WTC11 (cell line): ENCODE data around the gene MTMR6. TPM values are rescaled to one million over a fixed set of nuclear protein-coding genes. Genes with fewer than 3 reads are reported as not detected.
"Not testable (repeated sequence)": the region's sequence is repeated elsewhere in the genome, so short reads cannot be mapped to it uniquely, and the experiment has no call there.

Source experiments
- ATAC-seq: fragments of 200-7000 bp; cut with Tn5 transposase; 2 replicates; pipeline ENCODE4 v1.10.0; 2021; ENCODE audit warnings: mild to moderate bottlenecking, moderate library complexity
- CTCF ChIA-PET: fragments of 300-600 bp; sonication (Branson Sonifier 250); formaldehyde crosslinking; loops from one replicate; lab custom pipeline; 2021; ENCODE audit warnings: antibody characterized with exemption; lab: Charles Lee
- POLR2A ChIA-PET: fragments of 350-600 bp; sonication (Branson Sonifier 250); formaldehyde crosslinking; loops from one replicate; lab custom pipeline; 2021; ENCODE audit warnings: antibody characterized with exemption; lab: Charles Lee
- DNase-seq: peaks from one replicate; pipeline ENCODE4 v3.0.0; 2021; ENCODE audit warnings: low spot score
- H3K27ac Mint-ChIP-seq: 2 replicates; pipeline ENCODE4 v1.8.0; 2021; ENCODE audit warnings: mixed read lengths
- H3K27me3 Mint-ChIP-seq: 2 replicates; pipeline ENCODE4 v1.8.0; 2021; ENCODE audit warnings: low read depth, mild to moderate bottlenecking, moderate library complexity, mixed read lengths
- H3K36me3 Mint-ChIP-seq: 2 replicates; pipeline ENCODE4 v1.8.0; 2021; ENCODE audit warnings: mixed read lengths
- H3K4me1 Mint-ChIP-seq: 2 replicates; pipeline ENCODE4 v1.8.0; 2022; ENCODE audit warnings: mixed read lengths
- H3K4me3 Mint-ChIP-seq: 2 replicates; pipeline ENCODE4 v1.8.0; 2021; ENCODE audit warnings: mild to moderate bottlenecking, moderate library complexity, mixed read lengths
- H3K9me3 Mint-ChIP-seq: 2 replicates; pipeline ENCODE4 v1.8.0; 2021; ENCODE audit warnings: mixed read lengths
- AFF4 ChIP-seq: sonication (generic); formaldehyde crosslinking; IDR thresholded peaks from 2 replicates; pipeline ENCODE4 v1.8.1; 2023; ENCODE audit warnings: mild to moderate bottlenecking, missing genetic modification reagents, borderline replicate concordance
- ATF6 ChIP-seq: sonication (generic); formaldehyde crosslinking; IDR thresholded peaks from 2 replicates; pipeline ENCODE4 v1.8.1; 2023; ENCODE audit warnings: mild to moderate bottlenecking, missing genetic modification reagents
- MLX ChIP-seq: sonication (generic); formaldehyde crosslinking; IDR thresholded peaks from 2 replicates; pipeline ENCODE4 v1.8.1; 2023; ENCODE audit warnings: mild to moderate bottlenecking, missing genetic modification reagents, moderate library complexity
- RELA ChIP-seq: sonication (generic); formaldehyde crosslinking; IDR thresholded peaks from 2 replicates; pipeline ENCODE4 v1.8.1; 2022; ENCODE audit warnings: missing genetic modification reagents, mild to moderate bottlenecking, borderline replicate concordance
- RORB ChIP-seq: fragments of 250-450 bp; sonication (Bioruptor Pico); IDR thresholded peaks from 2 replicates; pipeline ENCODE4 v1.9.0; 2021; ENCODE audit warnings: mild to moderate bottlenecking
- SMAD3 ChIP-seq: sonication (generic); formaldehyde crosslinking; IDR thresholded peaks from 2 replicates; pipeline ENCODE4 v1.8.0; 2022; ENCODE audit warnings: missing genetic modification reagents, mild to moderate bottlenecking, borderline replicate concordance
- SMAD4 ChIP-seq: sonication (generic); formaldehyde crosslinking; IDR thresholded peaks from 2 replicates; pipeline ENCODE4 v1.8.0; 2022; ENCODE audit warnings: mild to moderate bottlenecking, missing genetic modification reagents
- TP53 ChIP-seq: sonication (generic); formaldehyde crosslinking; IDR thresholded peaks from 2 replicates; pipeline ENCODE4 v1.8.1; 2023; ENCODE audit warnings: mild to moderate bottlenecking, missing genetic modification reagents
- ZNF232 ChIP-seq: sonication (generic); formaldehyde crosslinking; IDR thresholded peaks from 2 replicates; pipeline ENCODE4 v1.8.0; 2022; ENCODE audit warnings: mild to moderate bottlenecking, missing genetic modification reagents
- ZNF263 ChIP-seq: sonication (generic); formaldehyde crosslinking; IDR thresholded peaks from 2 replicates; pipeline ENCODE4 v1.8.1; 2022; ENCODE audit warnings: low read depth, mild to moderate bottlenecking, moderate library complexity, missing genetic modification reagents
- ZNF671 ChIP-seq: fragments of 250-450 bp; sonication (Bioruptor Pico); IDR thresholded peaks from 2 replicates; pipeline ENCODE4 v1.8.0; 2021; ENCODE audit warnings: mild to moderate bottlenecking
- total RNA-seq: library from RNA; stranded (reverse); gene quantifications from 3 replicates; pipeline ENCODE4 v1.2.3, GENCODE V29; 2021
- TF ChIP-seq, protein P1 (sequence below): fragments of 200-600 bp; IDR thresholded peaks from 2 replicates; pipeline ENCODE4 v1.8.0; 2022; ENCODE audit warnings: antibody characterized with exemption
- TF ChIP-seq, protein P2 (sequence below): sonication (generic); formaldehyde crosslinking; IDR thresholded peaks from 2 replicates; pipeline ENCODE4 v1.8.1; 2022; ENCODE audit warnings: low read depth, missing genetic modification reagents, borderline replicate concordance
- TF ChIP-seq, protein P3 (sequence below): sonication (generic); formaldehyde crosslinking; IDR thresholded peaks from 2 replicates; pipeline ENCODE4 v1.8.1; 2022; ENCODE audit warnings: low read depth, mild to moderate bottlenecking, moderate library complexity, missing genetic modification reagents, borderline replicate concordance
- TF ChIP-seq, protein P4 (sequence below): sonication (generic); formaldehyde crosslinking; IDR thresholded peaks from 2 replicates; pipeline ENCODE4 v1.8.0; 2022; ENCODE audit warnings: mild to moderate bottlenecking, missing genetic modification reagents
- TF ChIP-seq, protein P5 (sequence below): sonication (generic); formaldehyde crosslinking; IDR thresholded peaks from 2 replicates; pipeline ENCODE4 v1.8.1; 2022; ENCODE audit warnings: missing genetic modification reagents, borderline replicate concordance

The MTMR6 gene
- total RNA-seq, 1 experiment from 2014 or later = 8.6 TPM

GRCh38 chr13:25319771-25320170, 32.5 kb upstream of the MTMR6 start (continued):
- TF ChIP-seq, protein P1, sequence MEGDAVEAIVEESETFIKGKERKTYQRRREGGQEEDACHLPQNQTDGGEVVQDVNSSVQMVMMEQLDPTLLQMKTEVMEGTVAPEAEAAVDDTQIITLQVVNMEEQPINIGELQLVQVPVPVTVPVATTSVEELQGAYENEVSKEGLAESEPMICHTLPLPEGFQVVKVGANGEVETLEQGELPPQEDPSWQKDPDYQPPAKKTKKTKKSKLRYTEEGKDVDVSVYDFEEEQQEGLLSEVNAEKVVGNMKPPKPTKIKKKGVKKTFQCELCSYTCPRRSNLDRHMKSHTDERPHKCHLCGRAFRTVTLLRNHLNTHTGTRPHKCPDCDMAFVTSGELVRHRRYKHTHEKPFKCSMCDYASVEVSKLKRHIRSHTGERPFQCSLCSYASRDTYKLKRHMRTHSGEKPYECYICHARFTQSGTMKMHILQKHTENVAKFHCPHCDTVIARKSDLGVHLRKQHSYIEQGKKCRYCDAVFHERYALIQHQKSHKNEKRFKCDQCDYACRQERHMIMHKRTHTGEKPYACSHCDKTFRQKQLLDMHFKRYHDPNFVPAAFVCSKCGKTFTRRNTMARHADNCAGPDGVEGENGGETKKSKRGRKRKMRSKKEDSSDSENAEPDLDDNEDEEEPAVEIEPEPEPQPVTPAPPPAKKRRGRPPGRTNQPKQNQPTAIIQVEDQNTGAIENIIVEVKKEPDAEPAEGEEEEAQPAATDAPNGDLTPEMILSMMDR = no peak
- TF ChIP-seq, protein P2, sequence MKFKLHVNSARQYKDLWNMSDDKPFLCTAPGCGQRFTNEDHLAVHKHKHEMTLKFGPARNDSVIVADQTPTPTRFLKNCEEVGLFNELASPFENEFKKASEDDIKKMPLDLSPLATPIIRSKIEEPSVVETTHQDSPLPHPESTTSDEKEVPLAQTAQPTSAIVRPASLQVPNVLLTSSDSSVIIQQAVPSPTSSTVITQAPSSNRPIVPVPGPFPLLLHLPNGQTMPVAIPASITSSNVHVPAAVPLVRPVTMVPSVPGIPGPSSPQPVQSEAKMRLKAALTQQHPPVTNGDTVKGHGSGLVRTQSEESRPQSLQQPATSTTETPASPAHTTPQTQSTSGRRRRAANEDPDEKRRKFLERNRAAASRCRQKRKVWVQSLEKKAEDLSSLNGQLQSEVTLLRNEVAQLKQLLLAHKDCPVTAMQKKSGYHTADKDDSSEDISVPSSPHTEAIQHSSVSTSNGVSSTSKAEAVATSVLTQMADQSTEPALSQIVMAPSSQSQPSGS (CRISPR knock-in tag) = no peak
- TF ChIP-seq SMAD4 (CRISPR knock-in tag) = no peak
- no peak for TF ChIP-seq RELA
- TF ChIP-seq TP53 = no peak
- TF ChIP-seq ZNF232 (CRISPR knock-in tag) = no peak
- no peak for TF ChIP-seq ZNF263 (CRISPR knock-in tag)
- no peak for TF ChIP-seq ATF6
- TF ChIP-seq, protein P3, sequence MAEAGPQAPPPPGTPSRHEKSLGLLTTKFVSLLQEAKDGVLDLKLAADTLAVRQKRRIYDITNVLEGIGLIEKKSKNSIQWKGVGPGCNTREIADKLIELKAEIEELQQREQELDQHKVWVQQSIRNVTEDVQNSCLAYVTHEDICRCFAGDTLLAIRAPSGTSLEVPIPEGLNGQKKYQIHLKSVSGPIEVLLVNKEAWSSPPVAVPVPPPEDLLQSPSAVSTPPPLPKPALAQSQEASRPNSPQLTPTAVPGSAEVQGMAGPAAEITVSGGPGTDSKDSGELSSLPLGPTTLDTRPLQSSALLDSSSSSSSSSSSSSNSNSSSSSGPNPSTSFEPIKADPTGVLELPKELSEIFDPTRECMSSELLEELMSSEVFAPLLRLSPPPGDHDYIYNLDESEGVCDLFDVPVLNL = no peak
- TF ChIP-seq, all 79 proteins: peak for 0

DNA sequence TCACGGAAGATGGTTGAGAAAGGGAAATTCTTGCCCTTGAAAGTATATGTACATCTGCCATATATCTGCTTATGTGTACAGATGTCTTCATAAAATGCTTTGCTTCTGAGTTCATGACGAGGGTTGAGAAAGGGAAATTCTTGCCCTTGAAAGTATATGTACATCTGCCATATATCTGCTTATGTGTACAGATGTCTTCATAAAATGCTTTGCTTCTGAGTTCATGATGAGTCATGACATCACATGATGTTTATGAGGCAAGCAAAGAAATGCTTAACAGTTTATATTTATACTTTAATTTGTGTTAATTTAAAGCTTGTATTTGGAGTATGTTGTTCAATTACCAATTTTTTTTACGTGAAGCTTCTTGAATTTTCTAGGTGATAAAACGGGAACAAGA, 31.7 kb upstream of the MTMR6 start:
- H3K27me3 Mint-ChIP-seq, POLR2A ChIA-PET, DNase-seq, H3K27ac Mint-ChIP-seq, H3K4me1 Mint-ChIP-seq, H3K4me3 Mint-ChIP-seq, H3K9me3 Mint-ChIP-seq, CTCF ChIA-PET, ATAC-seq: not testable (repeated sequence)
- H3K36me3 Mint-ChIP-seq = peaks cover 40% of the 10 kb centered on the region

DNA sequence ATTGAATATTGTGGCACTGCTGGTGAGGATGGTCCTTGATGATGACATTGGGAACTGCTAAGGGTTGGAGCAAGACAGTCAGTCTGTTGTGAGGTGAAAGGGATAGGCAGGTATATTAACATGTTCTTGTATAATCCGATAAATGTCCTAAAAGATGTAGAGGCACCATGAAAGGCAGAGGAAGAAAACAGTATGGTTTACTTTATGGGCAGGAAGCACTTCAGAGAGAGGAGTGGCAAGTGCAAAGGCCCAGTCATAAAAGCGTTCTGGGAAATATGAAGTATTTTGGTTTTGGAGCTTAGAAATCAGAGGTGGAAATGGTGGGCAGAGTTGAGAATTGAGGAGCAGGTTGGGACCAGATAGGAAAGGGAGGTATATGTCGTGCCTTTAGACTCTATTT, 23.6 kb upstream of the MTMR6 start:
- Mint-ChIP-seq H3K36me3 (peaks cover 59% of the 10 kb centered on the region), H3K27me3 (no peaks in the 10 kb centered on the region), H3K9me3 (no peaks in the 10 kb centered on the region), H3K4me3 (no peak overlapping the region), H3K27ac (no peak overlapping the region), H3K4me1 (no peaks in the 10 kb centered on the region)
- ChIA-PET POLR2A (no interaction called here), CTCF (no interaction called here)
- TF ChIP-seq MLX (CRISPR knock-in tag) = no peak
- TF ChIP-seq, protein P4, sequence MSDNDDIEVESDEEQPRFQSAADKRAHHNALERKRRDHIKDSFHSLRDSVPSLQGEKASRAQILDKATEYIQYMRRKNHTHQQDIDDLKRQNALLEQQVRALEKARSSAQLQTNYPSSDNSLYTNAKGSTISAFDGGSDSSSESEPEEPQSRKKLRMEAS = no peak
- TF ChIP-seq RORB (CRISPR knock-in tag) = no peak
- no peak for DNase-seq
- no peak for ATAC-seq

- ATAC-seq (no peak), DNase-seq (no peak)
- Mint-ChIP-seq H3K4me1 (peaks cover 15% of the 10 kb centered on the region), H3K4me3 (no peak overlapping the region), H3K36me3 (peaks cover 51% of the 10 kb centered on the region), H3K27me3 (no peaks in the 10 kb centered on the region), H3K27ac (0 out of 2 replicates have a peak overlapping the region, but pooled peaks have one; percentile 21), H3K9me3 (no peaks in the 10 kb centered on the region)
- ChIA-PET CTCF (interaction anchor here (0.7 kb wide), 1 partner anchor 275 kb away, joined by 3 read pairs; no protein-coding TSS in a partner anchor), POLR2A (no interaction called here)
- TF ChIP-seq SMAD3 (CRISPR knock-in tag) (no peak), ZNF671 (CRISPR knock-in tag) (no peak), RELA (no peak), AFF4 (CRISPR knock-in tag) (no peak)
- TF ChIP-seq, protein P5, sequence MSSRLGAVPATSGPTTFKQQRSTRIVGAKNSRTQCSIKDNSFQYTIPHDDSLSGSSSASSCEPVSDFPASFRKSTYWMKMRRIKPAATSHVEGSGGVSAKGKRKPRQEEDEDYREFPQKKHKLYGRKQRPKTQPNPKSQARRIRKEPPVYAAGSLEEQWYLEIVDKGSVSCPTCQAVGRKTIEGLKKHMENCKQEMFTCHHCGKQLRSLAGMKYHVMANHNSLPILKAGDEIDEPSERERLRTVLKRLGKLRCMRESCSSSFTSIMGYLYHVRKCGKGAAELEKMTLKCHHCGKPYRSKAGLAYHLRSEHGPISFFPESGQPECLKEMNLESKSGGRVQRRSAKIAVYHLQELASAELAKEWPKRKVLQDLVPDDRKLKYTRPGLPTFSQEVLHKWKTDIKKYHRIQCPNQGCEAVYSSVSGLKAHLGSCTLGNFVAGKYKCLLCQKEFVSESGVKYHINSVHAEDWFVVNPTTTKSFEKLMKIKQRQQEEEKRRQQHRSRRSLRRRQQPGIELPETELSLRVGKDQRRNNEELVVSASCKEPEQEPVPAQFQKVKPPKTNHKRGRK (CRISPR knock-in tag) = no peak
Observed at GRCh38 chr13:25306671-25307464, 19.6 kb upstream of the MTMR6 start.
